ENCODE measurements around the gene HSD11B1L. TPM values are rescaled to one million over a fixed set of nuclear protein-coding genes. Genes with fewer than 3 reads are reported as not detected.

The HSD11B1L gene
- 3.5 to 5.2 TPM (median 4.3 TPM) in 5 replicates for total RNA-seq (2022; extraction: Qiagen RNA extraction)

GRCh38 chr19:5680437-5681368 is at the start of gene HSD11B1L, which contains the start of gene MICOS13:
TSS of gene HSD11B1L (plus strand) at chr19:5681027. CDS start at chr19:5684833, 3,806 bp downstream.
TSS of gene MICOS13 (minus strand) at chr19:5680516. CDS start at chr19:5680486, 30 bp downstream.

GRCh38 chr19:5690125-5690954 is 9.5 kb downstream of the HSD11B1L start, which contains the start of gene RPL36:
TSS of gene RPL36 (plus strand) at chr19:5690295. CDS start at chr19:5690508, 213 bp downstream.

GRCh38 chr19:5719961-5720790 is 39.3 kb downstream of the HSD11B1L start, which contains the start of the genes CATSPERD and LONP1:
TSS of gene CATSPERD (plus strand) at chr19:5720637. CDS start at chr19:5720738, 101 bp downstream.
TSS of gene LONP1 (minus strand) at chr19:5720146. CDS start at chr19:5720132, 14 bp downstream.

Other genes starting within 250 kb of the HSD11B1L start
- gene ZNRF4, start 225.6 kb upstream of the HSD11B1L start, total RNA-seq (2022; extraction: Qiagen RNA extraction) = not detected in 5 replicates
- gene TINCR, start 113.1 kb upstream of the HSD11B1L start, total RNA-seq (2022; extraction: Qiagen RNA extraction) = 2.2 to 3.5 TPM (median 2.6 TPM) in 5 replicates
- 26.5 to 41.4 TPM (median 36.8 TPM) in 5 replicates for gene SAFB2, start 58.3 kb upstream of the HSD11B1L start, total RNA-seq (2022; extraction: Qiagen RNA extraction)
- 49.7 to 56.3 TPM (median 54.3 TPM) in 5 replicates for gene SAFB, start 57.9 kb upstream of the HSD11B1L start, total RNA-seq (2022; extraction: Qiagen RNA extraction)
- gene MICOS13, start 511 bp upstream of the HSD11B1L start, total RNA-seq (2022; extraction: Qiagen RNA extraction) = 48.1 to 75.8 TPM (median 69.1 TPM) in 5 replicates
- gene RPL36, start 9.3 kb downstream of the HSD11B1L start, total RNA-seq (2022; extraction: Qiagen RNA extraction) = 732 to 879 TPM (median 766 TPM) in 5 replicates
- 49.8 to 62.6 TPM (median 59.8 TPM) in 5 replicates for gene LONP1, start 39.1 kb downstream of the HSD11B1L start, total RNA-seq (2022; extraction: Qiagen RNA extraction)
- not detected in 5 replicates for gene CATSPERD, start 39.6 kb downstream of the HSD11B1L start, total RNA-seq (2022; extraction: Qiagen RNA extraction)
- gene PRR22, start 103.7 kb downstream of the HSD11B1L start, total RNA-seq (2022; extraction: Qiagen RNA extraction) = 1.2 to 3.4 TPM (median 2.3 TPM) in 5 replicates
- 26.9 to 31.9 TPM (median 28.5 TPM) in 5 replicates for gene DUS3L, start 110.1 kb downstream of the HSD11B1L start, total RNA-seq (2022; extraction: Qiagen RNA extraction)
- gene NRTN, start 124.0 kb downstream of the HSD11B1L start, total RNA-seq (2022; extraction: Qiagen RNA extraction) = 1.2 to 1.6 TPM (median 1.3 TPM) in 5 replicates
- gene FUT6, start 158.7 kb downstream of the HSD11B1L start, total RNA-seq (2022; extraction: Qiagen RNA extraction) = not detected in 5 replicates
- 0.08 to 0.12 TPM (median 0.11 TPM) in 3 of 5 replicates, not detected in the others for gene FUT3, start 170.4 kb downstream of the HSD11B1L start, total RNA-seq (2022; extraction: Qiagen RNA extraction)
- gene FUT5, start 189.5 kb downstream of the HSD11B1L start, total RNA-seq (2022; extraction: Qiagen RNA extraction) = not detected in 5 replicates
- gene NDUFA11, start 222.8 kb downstream of the HSD11B1L start, total RNA-seq (2022; extraction: Qiagen RNA extraction) = 206 to 313 TPM (median 291 TPM) in 5 replicates
- 0.26 to 0.59 TPM (median 0.49 TPM) in 5 replicates for gene VMAC, start 223.8 kb downstream of the HSD11B1L start, total RNA-seq (2022; extraction: Qiagen RNA extraction)
- gene CAPS, start 233.2 kb downstream of the HSD11B1L start, total RNA-seq (2022; extraction: Qiagen RNA extraction) = 1.0 to 1.8 TPM (median 1.5 TPM) in 5 replicates

Measured in A549 treated with AZD2906 at 1 μM for 4 hours (cell line).